ENCODE results near the gene EGLN1.

EGLN1 gene

DNA sequence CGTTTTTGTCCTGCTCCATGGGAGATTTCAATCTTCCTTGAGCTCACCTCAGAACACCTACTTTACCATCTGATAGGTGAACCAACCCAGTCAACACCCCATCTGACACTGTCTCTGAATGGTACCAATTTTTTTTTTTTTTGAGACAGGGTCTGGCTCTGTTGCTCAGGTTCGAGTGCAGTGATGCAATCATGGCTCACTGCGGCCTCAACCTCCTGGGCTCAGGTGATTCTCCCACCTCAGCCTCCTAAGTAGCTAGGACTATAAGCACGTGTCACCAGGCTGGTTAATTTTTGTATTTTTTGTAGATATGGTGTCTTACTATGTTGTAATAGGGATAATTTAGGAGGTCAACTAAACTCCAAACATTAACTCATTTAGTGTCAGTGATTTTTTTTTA is 47.7 kb downstream of the EGLN1 start:
- Histone ChIP-seq H3K56ac (ENCODE audit: low read length) (no peak overlapping the region), H2AK5ac (ENCODE audit: low read length) (no peak overlapping the region), H2BK15ac (replicated peaks; ENCODE audit: low read depth) (no peak overlapping the region), H3K79me1 (ENCODE audit: low read length) (no peaks in the 10 kb centered on the region), H2BK120ac (ENCODE audit: low read depth, low read length) (no peak overlapping the region), H3K9ac (ENCODE audit: low read length) (no peak overlapping the region), H3K79me2 (ENCODE audit: control insufficient read depth, insufficient read depth, low read length) (no peaks in the 10 kb centered on the region), H4K5ac (ENCODE audit: low read length) (no peak overlapping the region), H3K4me2 (ENCODE audit: low read length) (no peak overlapping the region), H3K4me1 (ENCODE audit: control insufficient read depth, low read depth, low read length) (no peaks in the 10 kb centered on the region), H2BK5ac (ENCODE audit: low read length) (no peak overlapping the region), H3K23ac (ENCODE audit: low read length) (no peak overlapping the region), H3K27me3 (ENCODE audit: insufficient read depth, low read length, poor library complexity) (no peaks in the 10 kb centered on the region), H4K8ac (ENCODE audit: low read depth, low read length) (no peak overlapping the region), H3K4ac (ENCODE audit: low read depth, low read length) (no peak overlapping the region), H3K18ac (ENCODE audit: low read length) (no peak overlapping the region), H3K4me3 (ENCODE audit: low read length) (no peak overlapping the region), H3K36me3 (ENCODE audit: control insufficient read depth, insufficient read depth, low read length) (no peaks in the 10 kb centered on the region), H3K27ac (ENCODE audit: low read depth, low read length) (no peak overlapping the region)
- no peak for DNase-seq
- WGBS (ENCODE audit: extremely low coverage, insufficient coverage, low lambda C conversion rate) = no CpG with 5 or more reads among the region's 4 CpGs

DNA sequence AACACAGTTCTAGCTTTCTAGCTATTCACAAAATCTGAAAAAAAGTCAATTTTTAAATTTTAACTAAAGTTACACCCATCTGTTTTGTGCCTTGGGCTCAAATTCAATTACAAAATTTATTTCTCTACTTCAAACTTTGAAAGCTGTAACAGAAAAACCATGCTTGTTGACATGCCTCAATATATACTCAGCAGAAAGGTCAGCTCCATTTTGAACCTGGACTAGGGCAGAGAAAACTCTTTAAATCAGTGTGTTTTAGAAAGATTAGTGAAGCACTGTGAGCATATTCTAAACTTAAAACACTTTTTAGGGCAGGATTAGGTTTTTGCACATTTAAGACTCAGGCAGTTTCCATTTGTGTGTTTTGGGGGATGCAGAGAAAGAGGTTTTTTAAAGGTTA is 49.6 kb downstream of the EGLN1 start:
- H2BK120ac ChIP-seq (ENCODE audit: low read depth, low read length) = no peak overlapping the region
- no peaks in the 10 kb centered on the region for H3K79me1 ChIP-seq (ENCODE audit: low read length)
- H3K79me2 ChIP-seq (ENCODE audit: control insufficient read depth, insufficient read depth, low read length) = no peaks in the 10 kb centered on the region
- DNase-seq = no peak
- no peak overlapping the region for H2BK15ac ChIP-seq (replicated peaks; ENCODE audit: low read depth)
- no peak overlapping the region for H2AK5ac ChIP-seq (ENCODE audit: low read length)
- no peak overlapping the region for H3K4ac ChIP-seq (ENCODE audit: low read depth, low read length)
- no peak overlapping the region for H3K9ac ChIP-seq (ENCODE audit: low read length)
- H3K18ac ChIP-seq (ENCODE audit: low read length) = no peak overlapping the region
- no peaks in the 10 kb centered on the region for H3K36me3 ChIP-seq (ENCODE audit: control insufficient read depth, insufficient read depth, low read length)
- H3K27ac ChIP-seq (ENCODE audit: low read depth, low read length) = no peak overlapping the region
- H3K23ac ChIP-seq (ENCODE audit: low read length) = no peak overlapping the region
- no peaks in the 10 kb centered on the region for H3K27me3 ChIP-seq (ENCODE audit: insufficient read depth, low read length, poor library complexity)
- H2BK5ac ChIP-seq (ENCODE audit: low read length) = no peak overlapping the region
- no peak overlapping the region for H3K4me3 ChIP-seq (ENCODE audit: low read length)
- no peak overlapping the region for H4K8ac ChIP-seq (ENCODE audit: low read depth, low read length)
- H3K4me2 ChIP-seq (ENCODE audit: low read length) = no peak overlapping the region
- no peak overlapping the region for H3K56ac ChIP-seq (ENCODE audit: low read length)
- H3K4me1 ChIP-seq (ENCODE audit: control insufficient read depth, low read depth, low read length) = no peaks in the 10 kb centered on the region
- H4K5ac ChIP-seq (ENCODE audit: low read length) = no peak overlapping the region

DNA sequence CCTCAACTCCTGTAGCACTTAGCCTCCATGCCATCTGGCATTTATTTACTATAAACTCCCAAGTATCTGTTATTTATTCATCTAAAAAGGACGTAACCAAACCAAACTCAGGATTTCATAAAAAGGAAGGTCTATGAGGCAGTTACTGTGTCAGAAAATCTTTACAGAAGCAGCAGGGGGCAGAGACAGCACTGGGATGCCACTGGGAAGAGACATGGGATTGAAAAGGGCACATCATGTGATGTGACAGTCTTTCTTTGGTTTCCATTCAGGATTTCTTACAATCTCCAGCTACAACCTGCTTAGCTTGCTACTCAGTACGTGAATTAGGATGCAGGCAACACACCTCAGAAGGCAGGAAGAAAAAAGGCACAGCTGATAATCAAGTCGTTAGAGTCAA is 52.8 kb downstream of the EGLN1 start:
- WGBS (ENCODE audit: extremely low coverage, insufficient coverage, low lambda C conversion rate) = no CpG with 5 or more reads among the region's 3 CpGs
- Histone ChIP-seq H3K23ac (ENCODE audit: low read length) (no peak overlapping the region), H2BK120ac (ENCODE audit: low read depth, low read length) (no peak overlapping the region), H3K79me1 (ENCODE audit: low read length) (no peaks in the 10 kb centered on the region), H3K4me2 (ENCODE audit: low read length) (no peak overlapping the region), H3K18ac (ENCODE audit: low read length) (no peak overlapping the region), H3K4ac (ENCODE audit: low read depth, low read length) (no peak overlapping the region), H3K27ac (ENCODE audit: low read depth, low read length) (no peak overlapping the region), H2BK15ac (replicated peaks; ENCODE audit: low read depth) (no peak overlapping the region), H3K9ac (ENCODE audit: low read length) (no peak overlapping the region), H2AK5ac (ENCODE audit: low read length) (no peak overlapping the region), H3K4me1 (ENCODE audit: control insufficient read depth, low read depth, low read length) (no peaks in the 10 kb centered on the region), H4K8ac (ENCODE audit: low read depth, low read length) (no peak overlapping the region), H3K27me3 (ENCODE audit: insufficient read depth, low read length, poor library complexity) (no peaks in the 10 kb centered on the region), H3K56ac (ENCODE audit: low read length) (no peak overlapping the region), H3K79me2 (ENCODE audit: control insufficient read depth, insufficient read depth, low read length) (no peaks in the 10 kb centered on the region), H2BK5ac (ENCODE audit: low read length) (no peak overlapping the region), H3K36me3 (ENCODE audit: control insufficient read depth, insufficient read depth, low read length) (no peaks in the 10 kb centered on the region), H4K5ac (ENCODE audit: low read length) (no peak overlapping the region), H3K4me3 (ENCODE audit: low read length) (no peak overlapping the region)
- DNase-seq = no peak

DNA sequence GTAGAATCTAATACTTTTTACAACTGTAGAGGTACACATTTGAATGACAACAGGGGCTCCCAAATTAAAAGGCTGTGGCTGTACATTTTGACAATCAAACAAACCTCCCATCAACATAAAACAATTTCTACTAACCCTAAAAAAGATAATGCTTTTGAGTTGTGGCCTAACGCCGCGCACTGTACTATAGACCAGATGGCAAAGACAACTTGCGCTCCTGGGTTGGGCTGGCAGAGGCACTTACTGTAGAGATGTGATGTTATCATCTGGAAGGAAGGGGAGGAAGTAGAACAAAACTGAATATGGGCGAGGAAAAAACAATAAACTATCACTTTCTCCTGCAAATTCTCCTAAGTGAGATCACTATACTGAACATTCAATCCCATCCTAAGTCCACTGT is 57.9 kb downstream of the EGLN1 start:
- Histone ChIP-seq H3K4me3 (ENCODE audit: low read length) (no peak overlapping the region), H3K79me1 (ENCODE audit: low read length) (no peaks in the 10 kb centered on the region), H3K4ac (ENCODE audit: low read depth, low read length) (no peak overlapping the region), H4K5ac (ENCODE audit: low read length) (no peak overlapping the region), H3K4me2 (ENCODE audit: low read length) (no peak overlapping the region), H3K27ac (ENCODE audit: low read depth, low read length) (no peak overlapping the region), H4K8ac (ENCODE audit: low read depth, low read length) (no peak overlapping the region), H3K18ac (ENCODE audit: low read length) (no peak overlapping the region), H3K4me1 (ENCODE audit: control insufficient read depth, low read depth, low read length) (no peaks in the 10 kb centered on the region), H3K56ac (ENCODE audit: low read length) (no peak overlapping the region), H3K27me3 (ENCODE audit: insufficient read depth, low read length, poor library complexity) (no peaks in the 10 kb centered on the region), H3K23ac (ENCODE audit: low read length) (no peak overlapping the region), H2BK120ac (ENCODE audit: low read depth, low read length) (no peak overlapping the region), H3K9ac (ENCODE audit: low read length) (no peak overlapping the region), H2BK5ac (ENCODE audit: low read length) (no peak overlapping the region), H2AK5ac (ENCODE audit: low read length) (no peak overlapping the region), H3K36me3 (ENCODE audit: control insufficient read depth, insufficient read depth, low read length) (no peaks in the 10 kb centered on the region), H3K79me2 (ENCODE audit: control insufficient read depth, insufficient read depth, low read length) (no peaks in the 10 kb centered on the region), H2BK15ac (replicated peaks; ENCODE audit: low read depth) (no peak overlapping the region)
- DNase-seq = no peak
- WGBS (ENCODE audit: extremely low coverage, insufficient coverage, low lambda C conversion rate) = no CpG with 5 or more reads among the region's 5 CpGs

DNA sequence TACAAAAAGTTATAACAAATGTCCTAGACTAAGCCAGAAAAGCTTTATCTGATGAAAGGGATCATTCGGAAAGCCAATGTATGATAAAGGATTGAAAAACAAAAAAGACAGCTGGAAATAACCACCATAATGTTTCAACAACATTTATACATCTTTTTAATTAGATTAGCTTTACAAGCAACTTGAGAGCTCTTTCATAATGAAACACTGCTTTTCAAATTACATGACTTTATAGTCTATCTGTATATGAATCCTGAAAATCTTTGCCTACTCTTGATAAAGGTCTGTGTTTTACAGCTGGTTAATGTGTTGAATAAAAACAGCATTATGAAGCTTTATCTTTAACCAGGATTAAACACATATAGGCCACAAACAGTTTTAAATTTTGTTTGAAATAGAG is 58.5 kb downstream of the EGLN1 start:
- Histone ChIP-seq H3K4me3 (ENCODE audit: low read length) (no peak overlapping the region), H3K4ac (ENCODE audit: low read depth, low read length) (no peak overlapping the region), H4K5ac (ENCODE audit: low read length) (no peak overlapping the region), H3K79me2 (ENCODE audit: control insufficient read depth, insufficient read depth, low read length) (no peaks in the 10 kb centered on the region), H3K56ac (ENCODE audit: low read length) (no peak overlapping the region), H3K27me3 (ENCODE audit: insufficient read depth, low read length, poor library complexity) (no peaks in the 10 kb centered on the region), H3K4me1 (ENCODE audit: control insufficient read depth, low read depth, low read length) (no peaks in the 10 kb centered on the region), H2BK5ac (ENCODE audit: low read length) (no peak overlapping the region), H3K18ac (ENCODE audit: low read length) (no peak overlapping the region), H3K9ac (ENCODE audit: low read length) (no peak overlapping the region), H3K79me1 (ENCODE audit: low read length) (no peaks in the 10 kb centered on the region), H2AK5ac (ENCODE audit: low read length) (no peak overlapping the region), H3K4me2 (ENCODE audit: low read length) (no peak overlapping the region), H2BK120ac (ENCODE audit: low read depth, low read length) (no peak overlapping the region), H3K23ac (ENCODE audit: low read length) (no peak overlapping the region), H2BK15ac (replicated peaks; ENCODE audit: low read depth) (no peak overlapping the region), H3K27ac (ENCODE audit: low read depth, low read length) (no peak overlapping the region), H4K8ac (ENCODE audit: low read depth, low read length) (no peak overlapping the region), H3K36me3 (ENCODE audit: control insufficient read depth, insufficient read depth, low read length) (no peaks in the 10 kb centered on the region)
- WGBS (ENCODE audit: extremely low coverage, insufficient coverage, low lambda C conversion rate) = no CpG with 5 or more reads among the region's 1 CpG
- DNase-seq = no peak

DNA sequence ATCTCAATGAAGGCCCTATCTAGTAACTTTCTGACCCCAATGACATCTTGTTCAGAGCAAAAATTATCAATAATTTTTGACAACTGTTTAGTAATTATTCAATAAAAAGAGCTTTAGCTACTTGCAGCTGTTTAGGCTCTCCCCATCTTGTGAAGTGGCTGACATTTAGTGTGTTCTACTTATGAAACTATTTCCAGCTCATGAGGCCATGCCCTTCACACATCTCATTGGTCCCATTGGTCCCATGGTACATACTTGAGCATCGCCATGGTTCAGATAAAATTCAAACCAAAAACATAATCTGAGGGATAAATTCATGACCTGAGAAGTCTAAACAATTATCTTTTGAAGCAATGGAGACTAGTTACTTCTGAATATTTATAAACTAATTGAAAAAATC is 59.8 kb downstream of the EGLN1 start:
- Histone ChIP-seq H4K5ac (ENCODE audit: low read length) (no peak overlapping the region), H3K27ac (ENCODE audit: low read depth, low read length) (no peak overlapping the region), H2AK5ac (ENCODE audit: low read length) (no peak overlapping the region), H3K9ac (ENCODE audit: low read length) (no peak overlapping the region), H3K4me3 (ENCODE audit: low read length) (no peak overlapping the region), H3K79me1 (ENCODE audit: low read length) (no peaks in the 10 kb centered on the region), H3K79me2 (ENCODE audit: control insufficient read depth, insufficient read depth, low read length) (no peaks in the 10 kb centered on the region), H3K56ac (ENCODE audit: low read length) (no peak overlapping the region), H3K4me1 (ENCODE audit: control insufficient read depth, low read depth, low read length) (no peaks in the 10 kb centered on the region), H3K4ac (ENCODE audit: low read depth, low read length) (no peak overlapping the region), H2BK120ac (ENCODE audit: low read depth, low read length) (no peak overlapping the region), H3K23ac (ENCODE audit: low read length) (no peak overlapping the region), H2BK5ac (ENCODE audit: low read length) (no peak overlapping the region), H3K4me2 (ENCODE audit: low read length) (no peak overlapping the region), H4K8ac (ENCODE audit: low read depth, low read length) (no peak overlapping the region), H3K18ac (ENCODE audit: low read length) (no peak overlapping the region), H3K36me3 (ENCODE audit: control insufficient read depth, insufficient read depth, low read length) (no peaks in the 10 kb centered on the region), H3K27me3 (ENCODE audit: insufficient read depth, low read length, poor library complexity) (no peaks in the 10 kb centered on the region), H2BK15ac (replicated peaks; ENCODE audit: low read depth) (no peak overlapping the region)
- no CpG with 5 or more reads among the region's 1 CpG for WGBS (ENCODE audit: extremely low coverage, insufficient coverage, low lambda C conversion rate)
- no peak for DNase-seq

Data from mesendoderm (in vitro differentiated cells).